Psoas muscle (tissue), 8 donors: Measurements from ENCODE around the gene ME2. TPM values are rescaled to one million over a fixed set of nuclear protein-coding genes. Genes with fewer than 3 reads are reported as not detected.
"Not testable (repeated sequence)": the region's sequence is repeated elsewhere in the genome, so short reads cannot be mapped to it uniquely, and the experiment has no call there.

Source experiments
- ATAC-seq, 4 donors: fragments of 200-7000 bp; cut with Tn5 transposase; one replicate each; pipeline ENCODE4 v1.9.1; 2020; ENCODE audit warnings: moderate library complexity in 3 of 4, mild to moderate bottlenecking in 2 of 4
- DNase-seq, 2 donors: peaks; one replicate each; pipeline ENCODE4 v3.0.0-alpha.2; 2020
- H3K27ac ChIP-seq: fragments of 200-600 bp; one replicate; pipeline ENCODE4 v1.8.0; 2022
- H3K27me3 ChIP-seq, 3 donors: fragments of 200-600 bp in 1 of 3; one replicate each; pipeline versions ENCODE4 v1.6.1 to v1.8.0; 2013 to 2022; ENCODE audit warnings: low read length in 2 of 3, mild to moderate bottlenecking in 2 of 3, moderate library complexity in 1 of 3; ENCODE audit not compliant: insufficient read depth in 3 of 3
- H3K36me3 ChIP-seq, 2 donors: fragments of 200-600 bp in 1 of 2; one replicate each; pipeline versions ENCODE4 v1.6.1 to v1.8.0; 2013 to 2022; ENCODE audit warnings: low read depth in 1 of 2, mild to moderate bottlenecking in 1 of 2, moderate library complexity in 1 of 2; ENCODE audit not compliant: insufficient read depth in 1 of 2
- H3K4me1 ChIP-seq: fragments of 200-600 bp; one replicate; pipeline ENCODE4 v1.8.0; 2022
- H3K4me3 ChIP-seq: fragments of 200-600 bp; one replicate; pipeline ENCODE4 v1.8.0; 2022; ENCODE audit warnings: mild to moderate bottlenecking
- H3K9me3 ChIP-seq: fragments of 200-600 bp; one replicate; pipeline ENCODE4 v1.8.0; 2022
- WGBS, 3 donors: extraction: QIAGEN DNeasy Blood & Tissue Kit; methylation state at CpG; one replicate each; pipeline versions ENCODE4 v1.1.6 to v1.1.7; 2013; 5-methylcytosine and 5-hydroxymethylcytosine counted together
- intact Hi-C, 2 donors: fragments of 100-400 bp; cut with DNase I; formaldehyde crosslinking; loops; one replicate each; pipeline versions ENCODE4 v1.11.0 to v1.14.2; 2022
- polyA plus RNA-seq, 3 donors: library from polyadenylated mRNA; stranded (reverse); fragments of 200-250 nt; gene quantifications; one replicate each; pipeline ENCODE4 v1.2.3, GENCODE V29; 2013
- total RNA-seq, 4 donors: library from RNA; stranded (reverse); fragmentation: NEBNext Ultra II Directional in 2 of 4; extraction: Animal tissue kit (Norgen Biotek cat#: 25700) in 2 of 4; gene quantifications; one replicate each; pipeline versions ENCODE4 v1.2.1 to v1.2.4, GENCODE V29; 2021 to 2023
- TF ChIP-seq, protein P1 (sequence below): fragments of 200-600 bp; IDR thresholded peaks from one replicate; pipeline ENCODE4 v1.8.0; 2022; ENCODE audit warnings: antibody characterized with exemption
- donor health status: healthy with polysubstance abuse.
- donor health status: DM: no; HTN: no; CAD: no; lungs with moderate emphysema.
- donor health status: Bipolar disorder and iron deficiency.
- donor health status: healthy.
- donor health status: DM: yes; HTN: yes; CAD: no.
- donor health status: DM: no; HTN: no; CAD: no.
- donor health status: DM: no; HTN: no; CAD: no.
- donor health status: DM: yes; HTN: yes; CAD: no.

Gene ME2
- total and polyA plus RNA-seq, 7 donors = 19.8 to 63.8 (median 35.1) TPM

DNA sequence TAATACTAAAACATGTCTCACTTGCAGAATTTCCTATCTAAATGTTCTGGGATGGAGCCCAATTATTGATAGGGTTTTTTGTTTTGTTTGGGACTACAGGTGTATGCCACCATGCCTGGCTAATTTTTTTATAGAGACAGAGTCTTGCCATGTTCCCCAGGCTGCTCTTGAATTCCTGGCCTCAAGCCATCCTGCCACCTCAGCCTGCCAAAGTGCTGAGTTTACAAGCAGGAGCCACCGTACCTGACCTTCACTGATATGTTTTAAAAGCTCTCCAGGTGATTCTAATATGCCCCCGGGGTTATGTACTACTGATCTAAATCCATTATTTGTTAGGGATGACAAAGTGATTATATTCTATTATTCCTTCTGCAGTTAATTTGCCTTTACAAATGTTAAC lies 91.1 kb downstream of the ME2 start:
- H3K27me3 ChIP-seq = no peaks in the 10 kb centered on the region
- peaks cover 4 to 6% of the 10 kb centered on the region in 2 donors for H3K36me3 ChIP-seq
- H3K9me3 ChIP-seq = no peaks in the 10 kb centered on the region
- TF ChIP-seq, protein P1, sequence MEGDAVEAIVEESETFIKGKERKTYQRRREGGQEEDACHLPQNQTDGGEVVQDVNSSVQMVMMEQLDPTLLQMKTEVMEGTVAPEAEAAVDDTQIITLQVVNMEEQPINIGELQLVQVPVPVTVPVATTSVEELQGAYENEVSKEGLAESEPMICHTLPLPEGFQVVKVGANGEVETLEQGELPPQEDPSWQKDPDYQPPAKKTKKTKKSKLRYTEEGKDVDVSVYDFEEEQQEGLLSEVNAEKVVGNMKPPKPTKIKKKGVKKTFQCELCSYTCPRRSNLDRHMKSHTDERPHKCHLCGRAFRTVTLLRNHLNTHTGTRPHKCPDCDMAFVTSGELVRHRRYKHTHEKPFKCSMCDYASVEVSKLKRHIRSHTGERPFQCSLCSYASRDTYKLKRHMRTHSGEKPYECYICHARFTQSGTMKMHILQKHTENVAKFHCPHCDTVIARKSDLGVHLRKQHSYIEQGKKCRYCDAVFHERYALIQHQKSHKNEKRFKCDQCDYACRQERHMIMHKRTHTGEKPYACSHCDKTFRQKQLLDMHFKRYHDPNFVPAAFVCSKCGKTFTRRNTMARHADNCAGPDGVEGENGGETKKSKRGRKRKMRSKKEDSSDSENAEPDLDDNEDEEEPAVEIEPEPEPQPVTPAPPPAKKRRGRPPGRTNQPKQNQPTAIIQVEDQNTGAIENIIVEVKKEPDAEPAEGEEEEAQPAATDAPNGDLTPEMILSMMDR = no peak
- 15 to 24% (median 20%) methylated on average over 2 of the region's 2 CpGs for whole genome bisulfite sequencing, 3 donors
- intact Hi-C loops = loop anchor here in 1 of 2 donors (5.0 kb wide), 1 partner anchor 57 kb away; no protein-coding TSS in a partner anchor
- peak overlapping the region; percentile 97 for H3K27ac ChIP-seq
- peaks cover 29% of the 10 kb centered on the region for H3K4me1 ChIP-seq
- no peak for ATAC-seq
- H3K4me3 ChIP-seq = no peak overlapping the region
- DNase-seq = no peak

DNA sequence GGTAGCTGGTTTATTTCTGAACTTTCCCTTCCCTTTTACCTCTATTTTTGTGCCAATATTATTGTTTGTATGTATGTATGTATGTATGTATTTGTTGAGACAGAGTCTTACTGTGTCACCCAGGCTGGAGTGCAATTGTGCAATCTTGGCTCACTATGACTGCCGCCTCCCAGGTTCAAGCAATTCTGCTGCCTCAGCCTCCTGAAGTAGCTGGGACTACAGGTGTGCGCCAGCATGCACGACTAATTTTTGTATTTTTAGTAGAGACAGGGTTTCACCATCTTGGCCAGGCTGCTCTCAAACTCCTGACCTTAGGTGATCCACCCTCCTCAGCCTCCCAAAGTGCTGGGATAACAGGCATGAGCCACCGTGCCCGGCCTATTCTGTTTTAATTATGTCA lies 93.5 kb downstream of the ME2 start:
- H3K27me3 ChIP-seq, H3K4me3 ChIP-seq, H3K9me3 ChIP-seq: not testable (repeated sequence)
- 43 to 54% (median 50%) methylated on average over 5 of the region's 5 CpGs for WGBS, 3 donors
- ATAC-seq (peak in 3 of 4 donors; percentile 14 to 52 (median 49)), DNase-seq (peak in 1 of 2 donors; percentile 62)
- Histone ChIP-seq H3K4me1 (peaks cover 29% of the 10 kb centered on the region), H3K36me3 (peaks cover 10 to 30% of the 10 kb centered on the region in 2 donors), H3K27ac (peak overlapping the region; percentile 77)
- intact Hi-C loops = loop anchor here in 1 of 2 donors (5.0 kb wide), 1 partner anchor 55 kb away; no protein-coding TSS in a partner anchor

DNA sequence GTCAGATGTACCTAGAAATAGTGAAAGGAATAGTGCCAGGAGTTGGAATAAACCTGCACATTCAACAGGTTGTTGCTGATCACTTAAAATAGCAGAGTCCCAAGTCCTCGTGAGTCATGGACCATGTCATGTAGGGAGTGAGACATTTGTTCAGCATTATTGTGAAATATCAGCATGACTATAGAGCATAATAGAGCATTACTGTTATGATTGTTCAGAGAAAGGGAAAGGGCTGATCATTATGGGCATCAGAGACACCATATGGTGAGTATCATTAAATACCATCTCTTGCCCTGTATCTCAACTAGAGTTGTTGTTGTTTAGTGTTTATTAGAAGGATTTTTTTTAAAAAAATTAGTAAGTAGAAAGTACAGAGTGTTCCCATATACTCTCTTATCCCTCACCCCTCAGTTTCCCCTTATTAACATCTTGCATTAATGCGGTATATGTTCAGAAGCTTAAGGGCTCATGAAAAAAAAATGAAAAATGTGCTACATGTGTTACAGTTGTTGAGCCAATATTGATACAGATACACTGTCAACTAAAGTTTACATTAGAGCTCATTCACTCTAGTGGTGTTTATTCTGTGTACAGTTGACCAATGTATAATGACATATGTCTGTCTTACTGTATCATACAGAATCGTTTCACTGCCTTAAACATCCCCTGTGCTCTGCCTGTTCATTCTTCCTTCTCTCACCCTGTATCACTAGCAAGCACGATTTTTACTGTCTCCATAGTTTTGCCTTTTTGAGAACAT lies 94.6 kb downstream of the ME2 start:
- Histone ChIP-seq H3K4me1 (peaks cover 29% of the 10 kb centered on the region), H3K9me3 (no peaks in the 10 kb centered on the region), H3K27ac (peak overlapping the region; percentile 77), H3K4me3 (peak overlapping the region; percentile 20), H3K27me3 (no peaks in the 10 kb centered on the region), H3K36me3 (peaks cover 10 to 42% of the 10 kb centered on the region in 2 donors)
- WGBS, 3 donors = 78 to 80% (median 79%) methylated on average over 4 of the region's 4 CpGs
- intact Hi-C loops = loop anchor here in 1 of 2 donors (5.0 kb wide), 1 partner anchor 54 kb away; no protein-coding TSS in a partner anchor
- DNase-seq = no peak
- TF ChIP-seq, protein P1 = no peak
- ATAC-seq = peak; percentile 93 to 94 (median 94)

DNA sequence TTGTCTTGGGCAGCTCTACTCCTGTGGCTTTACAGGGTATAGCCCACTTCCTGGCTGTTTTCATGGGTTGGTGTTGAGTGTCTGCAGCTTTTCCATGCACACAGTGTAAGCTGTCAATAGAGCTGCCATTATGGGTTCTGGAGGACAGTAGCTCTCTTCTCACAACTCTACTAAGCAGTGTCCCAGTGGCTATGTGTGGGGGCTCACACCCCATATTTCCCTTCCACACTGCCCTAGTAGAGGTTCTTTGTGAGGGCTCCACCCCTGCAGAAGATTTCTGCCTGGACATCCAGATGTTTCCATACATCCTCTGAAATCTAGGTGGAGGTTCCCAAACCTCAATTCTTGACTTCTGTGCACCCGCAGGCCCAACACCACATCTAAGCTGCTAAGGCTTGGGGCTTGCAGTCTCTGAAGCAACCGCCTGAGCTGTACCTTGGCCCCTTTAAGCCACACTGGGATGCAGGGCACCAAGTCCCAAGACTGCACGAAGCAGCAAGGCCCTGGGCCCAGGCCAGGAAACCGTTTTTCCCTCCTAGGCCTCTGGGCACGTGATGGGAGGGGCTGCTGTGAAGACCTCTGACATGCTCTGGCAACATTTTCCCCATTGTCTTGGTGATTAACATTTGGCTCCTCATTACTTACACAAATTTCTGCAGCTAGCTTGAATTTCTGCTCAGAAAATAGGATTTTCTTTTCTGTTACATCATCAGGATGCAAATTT lies 98.3 kb downstream of the ME2 start:
- H3K27me3 ChIP-seq = no peaks in the 10 kb centered on the region
- H3K4me1 ChIP-seq = peaks cover 11% of the 10 kb centered on the region
- no peak for DNase-seq
- H3K27ac ChIP-seq = no peak overlapping the region
- TF ChIP-seq, protein P1 = no peak
- 85 to 96% (median 94%) methylated on average over 5 of the region's 5 CpGs for WGBS, 3 donors
- peaks cover 16 to 59% of the 10 kb centered on the region in 2 donors for H3K36me3 ChIP-seq
- ATAC-seq = no peak
- H3K9me3 ChIP-seq = no peaks in the 10 kb centered on the region
- intact Hi-C loops = no loop called here
- no peak overlapping the region for H3K4me3 ChIP-seq

DNA sequence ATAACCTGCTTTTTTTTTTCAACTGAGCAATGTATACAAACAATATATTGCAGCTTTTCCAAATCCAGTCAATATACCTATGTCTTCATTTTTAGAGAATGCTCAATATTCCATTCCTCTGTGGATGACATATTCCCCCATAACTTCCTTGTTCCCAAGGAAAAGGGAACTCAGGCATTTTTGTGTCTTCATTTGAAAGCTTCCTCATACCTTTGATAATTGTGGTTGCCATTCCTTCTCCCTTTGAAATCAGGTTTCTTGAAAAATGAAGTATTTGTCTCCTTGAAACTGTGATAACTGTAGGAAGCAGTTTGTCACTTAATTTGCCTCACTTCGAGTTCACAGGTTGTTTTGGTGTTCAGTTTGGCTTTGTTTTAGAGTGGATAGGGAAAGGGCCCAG lies 102.5 kb downstream of the ME2 start:
- Histone ChIP-seq H3K27ac (no peak overlapping the region), H3K27me3 (no peaks in the 10 kb centered on the region), H3K4me3 (no peak overlapping the region), H3K9me3 (no peaks in the 10 kb centered on the region), H3K4me1 (peaks cover 4% of the 10 kb centered on the region), H3K36me3 (peaks cover 5 to 50% of the 10 kb centered on the region in 2 donors)
- TF ChIP-seq, protein P1 = no peak
- no peak for DNase-seq
- ATAC-seq = no peak
- 86 to 91% (median 90%) methylated on average over 1 of the region's 1 CpG for WGBS, 3 donors
- intact Hi-C loops = no loop called here
